SH-SY5Y (cell line): Measurements from ENCODE around the gene PRRT4.

Experiments
- GATA2 ChIP-seq: IDR thresholded peaks from 2 replicates; pipeline ENCODE4 v1.6.1; 2011; ENCODE audit warnings: mild to moderate bottlenecking, low read depth, low read length
- GATA3 ChIP-seq: IDR thresholded peaks from 2 replicates; pipeline ENCODE4 v1.6.1; 2011; ENCODE audit warnings: low read depth, mild to moderate bottlenecking, low read length, moderate library complexity

Gene PRRT4

GRCh38 chr7:128403676-128404075 is 42.2 kb upstream of the PRRT4 start:
- TF ChIP-seq GATA2 (no peak), GATA3 (no peak)

- TF ChIP-seq GATA3 (no peak), GATA2 (no peak)
Measured at GRCh38 chr7:128402356-128402755, 40.9 kb upstream of the PRRT4 start.

- no peak for TF ChIP-seq GATA2
- TF ChIP-seq GATA3 = no peak
Measured at GRCh38 chr7:128400566-128400965, 39.1 kb upstream of the PRRT4 start.

GRCh38 chr7:128399991-128400390 is 38.5 kb upstream of the PRRT4 start:
- TF ChIP-seq GATA3 = no peak
- TF ChIP-seq GATA2 = no peak

- no peak for TF ChIP-seq GATA2
- TF ChIP-seq GATA3 = no peak
Measured at GRCh38 chr7:128398841-128399135, 37.3 kb upstream of the PRRT4 start.

GRCh38 chr7:128398016-128398840 is 36.7 kb upstream of the PRRT4 start:
- TF ChIP-seq GATA2 = no peak
- TF ChIP-seq GATA3 = no peak

- TF ChIP-seq GATA3 (no peak), GATA2 (no peak)
Measured at GRCh38 chr7:128396357-128396756, 34.9 kb upstream of the PRRT4 start.

- TF ChIP-seq GATA2 (no peak), GATA3 (no peak)
Measured at GRCh38 chr7:128395748-128396147, 34.3 kb upstream of the PRRT4 start.

GRCh38 chr7:128394904-128395496 is 33.5 kb upstream of the PRRT4 start:
- no peak for TF ChIP-seq GATA2
- TF ChIP-seq GATA3 = no peak

GRCh38 chr7:128393526-128394330 is 32.2 kb upstream of the PRRT4 start:
- TF ChIP-seq GATA2 (no peak), GATA3 (no peak)

GRCh38 chr7:128392446-128393327 is 31.2 kb upstream of the PRRT4 start:
- TF ChIP-seq GATA3 (no peak), GATA2 (no peak)

- TF ChIP-seq GATA3 = no peak
- TF ChIP-seq GATA2 = no peak
Measured at GRCh38 chr7:128391805-128392204, 30.3 kb upstream of the PRRT4 start.

GRCh38 chr7:128390871-128391565 is 29.5 kb upstream of the PRRT4 start:
- TF ChIP-seq GATA2 (no peak), GATA3 (no peak)

GRCh38 chr7:128389618-128390329 is 28.3 kb upstream of the PRRT4 start:
- TF ChIP-seq GATA2 (no peak), GATA3 (no peak)
